BLaER1 treated with 17β-estradiol and CSF1 and Interleukin-3, amounts not matched to agents 10 nM and 100 nM (cell line): Measurements from ENCODE around the gene FHDC1.

Experiments
- H3K27ac ChIP-seq, 11 experiments: shearing (Covaris generic); formaldehyde crosslinking; 2 replicates each; pipeline ENCODE4 v1.8.1; 2022
- H3K27me3 ChIP-seq, 11 experiments: shearing (Covaris generic); formaldehyde crosslinking; 2 replicates each; pipeline ENCODE4 v1.8.1; 2022
- H3K36me3 ChIP-seq, 11 experiments: shearing (Covaris generic); formaldehyde crosslinking; 2 replicates each; pipeline ENCODE4 v1.8.1; 2022
- H3K4me1 ChIP-seq, 10 experiments: shearing (Covaris generic); formaldehyde crosslinking; 2 replicates each; pipeline ENCODE4 v1.8.1; 2022
- H3K4me2 ChIP-seq, 11 experiments: shearing (Covaris generic); formaldehyde crosslinking; 2 replicates each; pipeline ENCODE4 v1.8.1; 2022
- H3K4me3 ChIP-seq, 10 experiments: shearing (Covaris generic); formaldehyde crosslinking; 2 replicates each; pipeline ENCODE4 v1.8.1; 2022
- H3K9ac ChIP-seq, 11 experiments: shearing (Covaris generic); formaldehyde crosslinking; 2 replicates each; pipeline ENCODE4 v1.8.1; 2022
- H3K9me3 ChIP-seq, 11 experiments: shearing (Covaris generic); formaldehyde crosslinking; replicated peaks in 1 of 11; 2 replicates each; pipeline ENCODE4 v1.8.1; 2022
- H4K20me1 ChIP-seq, 11 experiments: shearing (Covaris generic); formaldehyde crosslinking; 2 replicates each; pipeline ENCODE4 v1.8.1; 2022
- Cebpa-rat ChIP-seq, 11 experiments: shearing (Covaris generic); IDR thresholded peaks; 2 replicates each; pipeline ENCODE4 v1.8.1; 2022

The FHDC1 gene

GRCh38 chr4:152903658-152904057 is 32.5 kb upstream of the FHDC1 start:
- Histone ChIP-seq H3K9ac (no peak overlapping the region), H3K27ac (no peak overlapping the region), H3K27me3 (no peaks in the 10 kb centered on the region), H3K4me3 (no peak overlapping the region), H4K20me1 (no peaks in the 10 kb centered on the region), H3K9me3 (peaks cover 0 to 6% (median 4%) of the 10 kb centered on the region in 11 experiments; a peak in 7 of 22 replicates), H3K4me1 (no peaks in the 10 kb centered on the region), H3K36me3 (peaks cover 0 to 83% (median 30%) of the 10 kb centered on the region in 11 experiments; a peak in 18 of 22 replicates), H3K4me2 (no peak overlapping the region)
- no peak for TF ChIP-seq Cebpa-rat (IDR thresholded peaks at IDR 0.05)

DNA sequence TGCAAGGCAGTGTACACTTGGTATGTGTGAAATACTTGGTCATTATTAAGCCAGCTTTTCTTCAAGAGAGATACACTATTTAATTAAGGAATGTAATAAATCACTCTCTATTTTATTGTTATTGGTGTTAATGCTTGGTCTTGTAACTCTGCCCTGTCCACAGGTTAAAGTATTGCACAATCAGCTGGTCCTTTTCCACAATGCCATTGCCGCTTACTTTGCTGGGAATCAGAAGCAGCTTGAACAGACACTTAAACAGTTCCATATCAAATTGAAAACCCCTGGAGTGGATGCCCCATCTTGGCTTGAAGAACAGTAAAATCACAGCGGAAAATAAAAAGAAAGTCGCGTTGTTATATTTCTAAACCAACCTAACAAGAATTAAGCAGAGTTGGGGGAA is 26.2 kb upstream of the FHDC1 start:
- Histone ChIP-seq H4K20me1 (no peaks in the 10 kb centered on the region), H3K4me1 (no peaks in the 10 kb centered on the region), H3K4me2 (no peak overlapping the region), H3K27ac (no peak overlapping the region), H3K9ac (no peak overlapping the region), H3K9me3 (peaks cover 0 to 5% (median 0%) of the 10 kb centered on the region in 11 experiments; a peak in 1 of 22 replicates), H3K36me3 (peaks cover 5 to 86% (median 38%) of the 10 kb centered on the region in 11 experiments; a peak in 20 of 22 replicates), H3K27me3 (no peaks in the 10 kb centered on the region), H3K4me3 (no peak overlapping the region)
- TF ChIP-seq Cebpa-rat (IDR thresholded peaks at IDR 0.05), result peak in 7 of 11 experiments; percentile 22 to 79 (median 65); a peak in 9 of 22 replicates

DNA sequence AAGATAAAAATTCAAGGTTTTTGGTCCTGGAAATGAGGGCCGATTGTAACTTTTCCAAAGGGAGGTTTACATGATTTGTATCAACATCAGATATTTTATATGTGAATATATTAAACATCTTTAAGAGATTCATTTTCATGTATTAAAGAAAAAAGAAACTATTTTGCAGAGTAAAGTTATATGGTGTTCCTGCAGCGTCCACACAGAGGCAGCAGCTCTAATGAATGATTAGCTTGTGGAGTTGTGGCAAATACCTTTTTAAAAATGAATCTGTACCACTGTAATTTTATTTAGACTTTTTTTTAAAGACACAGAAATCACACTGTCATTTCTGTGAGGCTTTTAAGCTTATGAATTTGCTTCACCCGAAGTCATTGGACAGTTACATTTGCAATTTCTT is 25.6 kb upstream of the FHDC1 start:
- Histone ChIP-seq H3K9me3 (peaks cover 0 to 5% (median 0%) of the 10 kb centered on the region in 11 experiments; a peak in 1 of 22 replicates), H3K4me3 (no peak overlapping the region), H4K20me1 (no peaks in the 10 kb centered on the region), H3K36me3 (peaks cover 5 to 81% (median 38%) of the 10 kb centered on the region in 11 experiments; a peak in 20 of 22 replicates), H3K27me3 (no peaks in the 10 kb centered on the region), H3K4me1 (no peaks in the 10 kb centered on the region), H3K4me2 (no peak overlapping the region), H3K27ac (no peak overlapping the region), H3K9ac (no peak overlapping the region)
- TF ChIP-seq Cebpa-rat (IDR thresholded peaks at IDR 0.05), result no peak

DNA sequence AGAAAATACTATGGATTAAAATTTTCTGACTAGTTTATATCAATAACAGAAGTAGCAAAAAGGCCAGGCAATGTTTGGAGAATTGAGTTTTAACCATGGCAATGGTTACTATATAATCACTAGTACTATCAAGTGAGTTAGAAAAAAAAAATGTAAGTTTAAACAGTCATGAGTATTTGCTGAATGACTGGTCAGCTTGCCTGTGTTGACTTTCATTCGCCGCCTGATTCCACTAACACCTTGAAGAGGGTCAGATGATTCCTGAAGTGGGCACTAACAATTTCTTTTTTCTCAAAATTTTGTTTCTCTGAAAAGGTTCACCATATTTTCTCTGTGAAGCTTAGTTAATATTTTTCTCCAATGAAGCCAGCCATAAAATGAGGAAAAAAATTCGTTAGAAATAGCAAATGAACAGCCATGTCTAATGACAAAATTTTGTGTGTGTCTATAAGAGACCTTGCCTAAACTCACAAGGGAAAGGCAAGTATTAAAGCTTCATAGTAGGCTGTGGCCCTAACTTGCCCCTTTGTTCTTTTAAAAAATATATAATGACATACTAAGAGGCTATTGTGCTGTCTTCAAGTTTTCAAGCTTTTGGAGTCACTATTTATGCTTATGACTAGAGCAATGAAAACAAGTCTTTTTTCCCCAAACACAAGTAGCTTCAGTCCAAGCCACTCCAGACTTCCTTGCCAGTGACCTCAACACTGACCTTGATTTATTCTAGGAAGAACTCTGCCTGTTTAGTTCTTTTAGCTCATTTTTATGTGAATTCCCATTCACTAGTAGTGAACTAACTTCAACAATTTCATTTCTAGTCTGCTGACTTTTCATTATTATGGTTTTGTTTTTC is 18.4 kb upstream of the FHDC1 start:
- no peaks in the 10 kb centered on the region for H4K20me1 ChIP-seq
- H3K27me3 ChIP-seq, result no peaks in the 10 kb centered on the region
- H3K9ac ChIP-seq, result no peak overlapping the region
- TF ChIP-seq Cebpa-rat (IDR thresholded peaks at IDR 0.05), result no peak
- peaks cover 0 to 39% (median 20%) of the 10 kb centered on the region in 11 experiments; a peak in 20 of 22 replicates for H3K36me3 ChIP-seq
- H3K4me2 ChIP-seq, result no peak overlapping the region
- no peak overlapping the region for H3K4me3 ChIP-seq
- peaks cover 29 to 48% (median 40%) of the 10 kb centered on the region in 11 experiments for H3K9me3 ChIP-seq
- no peaks in the 10 kb centered on the region for H3K4me1 ChIP-seq
- H3K27ac ChIP-seq, result no peak overlapping the region

- TF ChIP-seq Cebpa-rat (IDR thresholded peaks at IDR 0.05), result no peak
- no peaks in the 10 kb centered on the region for H3K4me1 ChIP-seq
- H3K27me3 ChIP-seq, result no peaks in the 10 kb centered on the region
These were observed 16.3 kb upstream of the FHDC1 start for GRCh38 chr4:152919826-152920225.

GRCh38 chr4:152920768-152921167 is 15.4 kb upstream of the FHDC1 start:
- H3K4me3 ChIP-seq, result no peak overlapping the region; a peak in 1 of 20 replicates
- H3K4me2 ChIP-seq, result no peak overlapping the region

More at GRCh38 chr4:152919826-152920225, 16.3 kb upstream of the FHDC1 start:
- Histone ChIP-seq H3K36me3 (peaks cover 0 to 31% (median 20%) of the 10 kb centered on the region in 11 experiments; a peak in 19 of 22 replicates), H3K9ac (no peak overlapping the region), H3K27ac (no peak overlapping the region), H3K4me2 (no peak overlapping the region), H4K20me1 (no peaks in the 10 kb centered on the region), H3K9me3 (peaks cover 29 to 48% (median 40%) of the 10 kb centered on the region in 11 experiments), H3K4me3 (peak overlapping the region in 1 of 10 experiments; percentile 1; a peak in 1 of 20 replicates)

DNA sequence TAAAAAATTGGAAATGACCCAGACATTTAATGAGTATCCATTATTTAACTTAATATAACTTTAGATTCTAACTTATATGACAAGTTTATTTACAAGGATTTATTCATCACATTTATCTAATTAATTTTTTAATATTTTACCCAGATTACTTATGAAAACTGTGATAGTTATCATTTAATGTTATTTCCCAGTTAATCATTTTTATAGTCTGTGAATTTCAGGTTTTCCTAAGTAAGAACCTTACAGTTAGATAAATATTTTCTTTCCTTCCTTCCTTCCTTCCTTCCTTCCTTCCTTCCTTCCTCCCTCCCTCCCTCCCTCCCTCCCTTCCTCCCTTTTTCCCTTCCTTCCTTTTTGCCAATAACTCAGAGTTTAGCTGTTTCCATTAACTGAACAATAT is 14.8 kb upstream of the FHDC1 start:
- no peak overlapping the region for H3K4me3 ChIP-seq
- no peaks in the 10 kb centered on the region for H4K20me1 ChIP-seq
- no peak for TF ChIP-seq Cebpa-rat (IDR thresholded peaks at IDR 0.05)
- H3K4me1 ChIP-seq, result no peaks in the 10 kb centered on the region
- H3K9ac ChIP-seq, result no peak overlapping the region
- no peak overlapping the region for H3K27ac ChIP-seq
- H3K27me3 ChIP-seq, result no peaks in the 10 kb centered on the region
- H3K9me3 ChIP-seq, result peaks cover 29 to 48% (median 40%) of the 10 kb centered on the region in 11 experiments
- H3K36me3 ChIP-seq, result peaks cover 0 to 31% (median 20%) of the 10 kb centered on the region in 11 experiments; a peak in 19 of 22 replicates
- H3K4me2 ChIP-seq, result no peak overlapping the region

More at GRCh38 chr4:152920768-152921167, 15.4 kb upstream of the FHDC1 start:
- no peak overlapping the region for H3K9ac ChIP-seq
- no peak for TF ChIP-seq Cebpa-rat (IDR thresholded peaks at IDR 0.05)
- H4K20me1 ChIP-seq, result no peaks in the 10 kb centered on the region
- no peaks in the 10 kb centered on the region for H3K27me3 ChIP-seq
- no peaks in the 10 kb centered on the region for H3K4me1 ChIP-seq
- H3K36me3 ChIP-seq, result peaks cover 0 to 31% (median 20%) of the 10 kb centered on the region in 11 experiments; a peak in 19 of 22 replicates
- no peak overlapping the region for H3K27ac ChIP-seq
- H3K9me3 ChIP-seq, result peaks cover 29 to 48% (median 40%) of the 10 kb centered on the region in 11 experiments

DNA sequence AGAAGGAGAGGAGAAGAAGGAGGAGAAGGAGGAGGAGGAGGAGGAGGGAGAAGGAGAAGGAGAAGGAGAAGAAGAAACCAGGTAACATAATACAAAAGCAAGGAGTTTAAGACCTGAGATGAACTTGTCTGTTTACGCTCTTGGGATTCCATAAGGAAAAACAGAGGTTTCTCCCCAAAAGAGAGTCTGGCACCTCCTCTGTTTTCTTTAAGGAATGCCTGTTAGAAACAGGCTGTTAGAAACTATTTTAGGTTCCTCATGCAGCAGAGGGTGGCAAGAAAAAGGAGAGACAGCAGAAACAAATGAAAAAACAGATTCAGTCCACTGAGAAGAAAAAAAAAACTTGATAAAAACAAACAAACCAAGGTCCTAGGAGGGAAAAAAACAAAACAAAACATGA is 10.3 kb upstream of the FHDC1 start:
- Histone ChIP-seq H3K27me3 (no peaks in the 10 kb centered on the region; a peak in 1 of 22 replicates), H3K9ac (no peak overlapping the region), H3K27ac (no peak overlapping the region), H4K20me1 (no peaks in the 10 kb centered on the region), H3K4me1 (peaks cover 10 to 21% (median 18%) of the 10 kb centered on the region in 10 experiments), H3K4me2 (no peak overlapping the region), H3K4me3 (no peak overlapping the region), H3K36me3 (no peaks in the 10 kb centered on the region; a peak in 1 of 22 replicates), H3K9me3 (peaks cover 0 to 9% (median 5%) of the 10 kb centered on the region in 11 experiments; a peak in 16 of 22 replicates)
- TF ChIP-seq Cebpa-rat (IDR thresholded peaks at IDR 0.05), result no peak

GRCh38 chr4:152926959-152927358 is 9.2 kb upstream of the FHDC1 start:
- H3K36me3 ChIP-seq, result no peaks in the 10 kb centered on the region
- H3K4me2 ChIP-seq, result peak overlapping the region in 9 of 11 experiments; percentile 44 to 84 (median 61); a peak in 16 of 22 replicates
- H3K9ac ChIP-seq, result no peak overlapping the region
- no peak overlapping the region for H3K27ac ChIP-seq
- peaks cover 0 to 1% (median 0%) of the 10 kb centered on the region in 11 experiments; a peak in 2 of 22 replicates for H3K9me3 ChIP-seq
- H3K4me3 ChIP-seq, result no peak overlapping the region
- H3K4me1 ChIP-seq, result peaks cover 10 to 21% (median 18%) of the 10 kb centered on the region in 10 experiments
- H3K27me3 ChIP-seq, result no peaks in the 10 kb centered on the region; a peak in 2 of 22 replicates
- no peak for TF ChIP-seq Cebpa-rat (IDR thresholded peaks at IDR 0.05)
- no peaks in the 10 kb centered on the region for H4K20me1 ChIP-seq
